Measurements from ENCODE around the gene RFWD3.

RFWD3 gene

GRCh38 chr16:74611721-74612120 is 55.0 kb downstream of the RFWD3 start:
- TF ChIP-seq ZNF785 (tag by site-specific recombination; IDR thresholded peaks at IDR 0.05) (no peak), ZNF777 (tag by site-specific recombination; IDR thresholded peaks at IDR 0.05; ENCODE audit: borderline replicate concordance) (no peak), ZNF341 (tag by site-specific recombination; IDR thresholded peaks at IDR 0.05; ENCODE audit: low read depth) (no peak), ZBTB44 (tag by site-specific recombination; IDR thresholded peaks at IDR 0.05) (no peak), ZNF596 (tag by site-specific recombination; IDR thresholded peaks at IDR 0.05) (no peak), ZNF76 (tag by site-specific recombination; IDR thresholded peaks at IDR 0.05; ENCODE audit: borderline replicate concordance, low read depth) (no peak), SCRT1 (tag by site-specific recombination; IDR thresholded peaks at IDR 0.05; ENCODE audit: borderline replicate concordance) (no peak), PRDM6 (tag by site-specific recombination; IDR thresholded peaks at IDR 0.05) (no peak), YY2 (tag by site-specific recombination; IDR thresholded peaks at IDR 0.05) (no peak), BCL11B (tag by site-specific recombination; IDR thresholded peaks at IDR 0.05; ENCODE audit: low read depth) (no peak), BCL11A (tag by site-specific recombination; IDR thresholded peaks at IDR 0.05; ENCODE audit: low read depth) (no peak)
- peaks cover 4% of the 10 kb centered on the region; the same call in 1 of the 2 replicates for H3K4me1 ChIP-seq (ENCODE audit: control insufficient read depth, insufficient read depth, low read length)
- no peak overlapping the region for H3K27ac ChIP-seq (ENCODE audit: extremely low read depth, low read depth, low read length)
- H3K9me3 ChIP-seq (ENCODE audit: control insufficient read depth, insufficient read depth, low read depth, low read length), result no peaks in the 10 kb centered on the region
- H3K36me3 ChIP-seq (ENCODE audit: control insufficient read depth in 2 of 2, insufficient read depth in 1 of 2, low read length in 2 of 2), result peaks cover 4 to 11% of the 10 kb centered on the region in 2 experiments; a peak in 2 of 3 replicates
- no peak overlapping the region for H3K4me3 ChIP-seq (ENCODE audit: low read depth, low read length)
- POLR2A ChIA-PET, result interaction anchor here (0.5 kb wide), 1 partner anchor 55 kb away, joined by 3 read pairs; the partner anchor contains the start of gene RFWD3
- CTCF ChIA-PET, result interaction anchor here (0.7 kb wide), 1 partner anchor 11 kb away, joined by 3 read pairs; no protein-coding TSS in a partner anchor

GRCh38 chr16:74608944-74609343 is 57.7 kb downstream of the RFWD3 start:
- Histone ChIP-seq H3K27ac (ENCODE audit: extremely low read depth, low read depth, low read length) (no peak overlapping the region), H3K4me3 (ENCODE audit: low read depth, low read length) (no peak overlapping the region), H3K36me3 (ENCODE audit: control insufficient read depth in 2 of 2, insufficient read depth in 1 of 2, low read length in 2 of 2) (peaks cover 0 to 2% of the 10 kb centered on the region in 2 experiments; a peak in 2 of 3 replicates), H3K4me1 (ENCODE audit: control insufficient read depth, insufficient read depth, low read length) (peaks cover 17% of the 10 kb centered on the region), H3K9me3 (ENCODE audit: control insufficient read depth, insufficient read depth, low read depth, low read length) (no peaks in the 10 kb centered on the region)
- POLR2A ChIA-PET, result no interaction called here
- CTCF ChIA-PET, result no interaction called here
- TF ChIP-seq ZNF707 (tag by site-specific recombination; IDR thresholded peaks at IDR 0.05), result no peak
- no peak for TF ChIP-seq ZSCAN16 (tag by site-specific recombination; IDR thresholded peaks at IDR 0.05)
- no peak for TF ChIP-seq ZNF660 (tag by site-specific recombination; IDR thresholded peaks at IDR 0.05)
- no peak for TF ChIP-seq ZNF121 (tag by site-specific recombination; IDR thresholded peaks at IDR 0.05)

GRCh38 chr16:74608381-74608780 is 58.3 kb downstream of the RFWD3 start:
- POLR2A ChIA-PET, result no interaction called here
- Histone ChIP-seq H3K4me3 (ENCODE audit: low read depth, low read length) (no peak overlapping the region), H3K4me1 (ENCODE audit: control insufficient read depth, insufficient read depth, low read length) (peaks cover 23% of the 10 kb centered on the region), H3K27ac (ENCODE audit: extremely low read depth, low read depth, low read length) (no peak overlapping the region), H3K9me3 (ENCODE audit: control insufficient read depth, insufficient read depth, low read depth, low read length) (no peaks in the 10 kb centered on the region), H3K36me3 (ENCODE audit: control insufficient read depth in 2 of 2, insufficient read depth in 1 of 2, low read length in 2 of 2) (no peaks in the 10 kb centered on the region)
- CTCF ChIA-PET, result interaction anchor here (0.6 to 1.3 kb wide), 2 partner anchors 15 to 20 kb away, joined by 3 to 4 read pairs; no protein-coding TSS in a partner anchor
- TF ChIP-seq ATF2 (tag by site-specific recombination; IDR thresholded peaks at IDR 0.05; ENCODE audit: low read depth) (no peak), ZNF121 (tag by site-specific recombination; IDR thresholded peaks at IDR 0.05) (0 out of 2 replicates have a peak, but pooled peaks have one; percentile 14)

All from HEK293 (cell line).